GM18867 (cell line): ENCODE data around the gene USP38.
"Not testable (repeated sequence)": the region's sequence is repeated elsewhere in the genome, so short reads cannot be mapped to it uniquely, and the experiment has no call there.

Experiments
- ATAC-seq: cut with Tn5 transposase; IDR thresholded peaks from one replicate; pipeline ENCODE4 v1.9.1; 2021; ENCODE audit warnings: mild to moderate bottlenecking, moderate library complexity; ENCODE audit not compliant: unreplicated experiment

The USP38 gene

DNA sequence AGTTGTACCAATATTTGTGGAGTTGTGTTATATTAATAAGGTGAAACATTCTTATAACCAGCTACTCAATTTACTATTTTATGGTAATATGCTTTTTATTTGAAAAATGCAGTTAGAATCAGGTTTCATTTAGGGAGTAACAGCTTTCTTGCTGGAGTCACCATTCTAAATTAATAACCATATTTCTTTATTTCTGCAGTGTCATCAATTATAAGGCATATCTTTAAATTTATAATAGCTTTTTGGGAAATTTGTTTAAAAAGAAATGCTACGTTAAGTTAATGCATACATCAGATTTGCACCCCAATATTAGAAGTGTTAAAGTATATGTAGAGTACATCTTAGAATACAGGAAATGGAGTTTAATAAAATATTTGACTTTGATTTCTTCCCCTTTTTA, 18.9 kb downstream of the USP38 start:
- no peak for ATAC-seq

DNA sequence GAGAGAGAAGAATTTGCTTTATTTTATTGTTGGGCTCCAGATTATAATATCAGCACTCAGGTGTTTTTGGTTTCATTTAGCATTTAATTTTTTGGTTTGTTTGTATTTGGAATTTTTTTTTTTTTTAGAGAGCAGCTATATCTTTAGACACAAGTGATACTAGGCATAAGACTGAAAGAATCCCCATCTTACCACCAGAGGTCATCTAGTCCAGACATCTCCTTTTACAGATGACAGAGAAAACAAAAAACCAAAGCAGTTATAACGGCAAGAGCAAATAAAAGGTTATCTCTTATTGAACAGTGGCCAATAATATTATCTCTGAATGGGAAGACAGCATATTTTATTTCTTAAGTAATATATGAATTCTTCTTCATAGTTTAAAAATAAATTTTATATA, 22.8 kb downstream of the USP38 start:
- ATAC-seq: no peak

DNA sequence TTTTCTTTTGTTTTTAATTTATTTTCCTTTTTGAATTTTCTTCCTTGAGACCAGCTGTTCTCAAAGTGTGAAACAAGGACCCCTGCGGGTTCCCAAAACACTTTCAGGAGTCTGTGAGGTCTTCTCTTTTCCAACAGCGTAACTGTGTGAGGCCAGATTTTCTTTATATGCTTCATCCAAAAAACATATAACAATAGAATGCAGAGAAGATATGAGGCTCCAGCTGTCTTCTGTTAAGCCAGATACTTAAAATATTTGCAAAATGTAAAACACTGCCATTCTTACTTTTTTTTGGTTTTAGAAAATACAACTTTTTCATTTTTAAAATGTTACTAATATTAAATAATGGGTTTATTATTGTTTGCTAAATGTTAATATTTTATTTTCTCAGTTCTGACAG, 27.8 kb downstream of the USP38 start:
- ATAC-seq: no peak

DNA sequence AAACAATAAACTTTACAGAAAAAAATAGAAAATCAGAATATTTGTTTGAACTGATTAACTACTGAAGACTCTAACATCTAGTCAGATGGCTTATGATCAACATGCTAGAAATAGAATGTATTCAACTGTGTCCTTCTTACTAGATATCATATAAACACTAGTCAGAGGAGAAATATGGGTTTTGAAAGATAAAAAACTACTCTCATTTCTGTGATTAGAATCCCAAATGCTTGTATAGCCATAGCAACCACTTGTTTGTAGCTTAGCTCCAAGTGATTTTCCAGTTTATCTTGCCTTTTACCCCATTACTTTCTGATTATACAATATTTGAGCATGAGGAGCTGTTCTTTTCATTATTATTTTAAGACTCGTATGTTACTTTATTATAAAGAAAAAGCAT, 31.2 kb downstream of the USP38 start:
- no peak for ATAC-seq

DNA sequence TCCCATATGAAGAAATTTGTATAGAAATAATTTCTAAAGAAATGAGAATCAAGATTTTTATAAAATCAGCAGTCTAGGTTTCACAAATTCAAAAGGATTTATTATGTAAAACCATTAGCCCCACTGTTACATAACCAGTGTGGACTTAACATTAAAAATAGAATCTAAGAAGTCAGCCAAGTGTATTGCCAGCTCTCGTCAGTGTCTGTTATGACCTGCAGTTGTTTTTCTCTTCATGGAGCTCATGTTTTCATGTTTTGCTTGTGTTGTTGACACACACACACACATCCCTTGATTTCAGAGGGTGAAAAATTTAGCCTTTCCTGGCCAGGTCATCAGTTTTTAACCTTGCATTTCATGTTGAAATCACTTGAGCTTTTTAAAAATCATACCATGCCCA, 39.5 kb downstream of the USP38 start:
- ATAC-seq: no peak

DNA sequence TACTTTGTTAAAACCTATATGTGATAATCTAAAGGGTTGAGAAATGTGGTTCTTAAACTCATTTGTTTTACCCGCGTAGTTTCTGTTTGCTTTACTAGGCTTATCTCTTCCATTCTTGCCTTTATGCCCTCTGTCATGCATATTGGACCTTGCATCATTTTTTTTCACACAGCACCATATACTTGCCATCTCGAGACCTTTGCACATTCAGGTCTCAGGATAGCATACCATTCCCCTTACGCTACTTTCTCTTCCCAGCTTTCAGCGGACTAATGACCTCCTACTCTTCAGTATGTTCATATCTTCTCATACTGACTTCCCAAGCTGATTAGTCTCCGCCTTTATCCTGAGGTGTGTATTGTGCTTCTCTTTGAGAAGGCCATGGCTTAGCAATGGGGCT, 40.5 kb downstream of the USP38 start:
- no peak for ATAC-seq

DNA sequence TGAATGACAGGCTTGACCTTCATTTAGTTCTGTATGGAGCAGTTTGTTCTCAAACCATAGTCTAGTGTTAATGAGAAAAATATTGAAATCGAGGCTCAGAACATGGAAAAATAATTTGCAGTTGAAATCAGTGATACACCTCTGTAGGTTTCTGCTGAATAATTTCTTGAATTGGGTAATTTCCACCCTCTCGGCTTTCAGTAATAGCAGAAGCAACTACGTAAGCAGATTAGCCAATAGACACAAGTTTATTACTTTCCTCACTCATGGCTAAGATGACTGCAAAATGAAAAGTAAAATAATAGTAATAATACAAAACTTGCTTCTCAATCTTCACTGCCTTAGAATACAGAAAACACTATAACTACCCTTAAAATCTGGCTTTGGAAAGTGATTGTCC, 46.0 kb downstream of the USP38 start:
- no peak for ATAC-seq

DNA sequence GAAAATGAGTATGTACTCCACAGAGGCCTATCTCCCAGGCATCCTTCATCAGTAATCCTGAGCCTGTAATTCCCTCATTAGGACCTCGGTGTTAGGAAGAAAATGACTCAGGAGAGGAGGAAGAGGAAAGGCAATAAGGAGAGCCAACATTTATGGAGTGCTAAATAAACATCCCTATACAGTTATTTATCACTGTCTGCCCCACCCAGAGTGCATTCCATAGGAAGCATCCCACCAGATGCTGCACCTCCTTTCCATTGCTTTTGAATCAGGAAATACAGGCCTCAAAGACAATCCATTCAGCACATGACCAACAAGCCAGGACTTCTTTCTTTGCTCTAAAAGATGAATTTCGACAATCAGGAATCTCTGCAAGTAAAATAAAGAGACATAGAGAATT, 47.6 kb downstream of the USP38 start:
- ATAC-seq: no peak

DNA sequence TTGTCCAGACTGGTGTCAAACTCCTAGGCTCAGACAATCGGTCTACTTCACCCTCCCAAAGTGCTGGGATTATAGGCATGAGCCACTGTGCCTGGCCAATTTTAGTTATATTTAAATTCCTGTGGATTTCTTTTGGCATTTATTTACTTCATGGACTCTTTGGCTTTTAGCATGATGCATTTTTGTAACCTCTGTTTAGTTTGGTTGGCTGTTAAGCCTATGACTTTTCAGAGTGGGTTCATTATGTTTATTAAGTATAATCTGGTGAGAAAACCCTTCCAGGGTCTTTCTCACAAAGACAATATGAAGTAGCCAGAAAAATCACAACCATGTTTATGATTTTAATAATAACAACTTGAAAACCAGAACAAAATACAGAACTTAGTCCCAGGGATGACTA, 49.4 kb downstream of the USP38 start:
- ATAC-seq: no peak

DNA sequence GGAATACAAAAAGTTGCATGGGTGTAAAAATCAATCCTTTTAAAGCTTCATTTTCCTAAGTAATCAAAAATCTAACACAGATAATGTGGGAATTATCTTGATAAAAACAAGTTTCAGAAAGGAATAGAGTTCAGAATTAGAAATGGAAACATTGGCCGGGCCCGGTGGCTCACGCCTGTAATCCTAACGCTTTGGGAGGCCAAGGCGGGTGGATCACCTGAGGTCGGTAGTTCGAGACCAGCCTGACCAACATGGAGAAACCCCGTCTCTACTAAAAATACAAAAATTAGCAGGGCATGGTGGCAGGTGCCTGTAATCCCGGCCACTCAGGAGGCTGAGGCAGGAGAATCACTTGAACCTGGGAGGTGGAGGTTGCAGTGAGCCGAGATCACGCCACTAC, 52.5 kb downstream of the USP38 start:
- not testable (repeated sequence) for ATAC-seq

DNA sequence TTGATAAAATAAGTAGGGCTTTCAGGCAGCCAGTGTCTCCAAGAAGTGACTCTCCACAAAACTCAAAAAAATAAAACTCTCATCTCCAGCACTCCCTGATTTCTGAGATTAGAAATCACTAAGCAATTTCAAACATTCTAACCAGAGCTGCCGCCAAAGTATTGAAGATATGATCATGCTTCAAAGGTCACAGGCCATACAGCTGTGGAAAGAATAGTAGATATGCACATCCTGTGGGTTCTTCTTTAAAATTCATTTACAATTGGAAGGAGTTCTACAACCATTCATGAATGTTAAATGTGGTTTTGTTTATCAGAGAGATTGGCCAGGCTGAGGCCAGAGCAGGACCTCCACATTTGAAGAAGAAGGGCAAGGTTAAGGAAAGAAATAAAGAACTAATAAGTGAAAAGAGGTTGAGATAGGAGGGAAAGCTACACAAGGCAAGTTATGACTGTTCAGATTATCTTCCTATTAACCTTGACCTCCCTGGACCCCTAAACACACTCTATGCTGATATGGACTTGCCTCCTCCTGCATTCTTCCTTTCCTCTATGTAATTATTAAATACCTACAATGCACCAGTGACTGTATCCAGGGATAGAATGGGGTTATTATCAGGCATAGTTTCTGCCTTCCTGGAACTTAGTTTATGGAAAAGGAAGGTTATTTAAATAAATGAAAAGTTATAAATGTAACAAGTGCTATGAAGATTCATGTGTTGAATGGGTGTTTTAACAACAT, 56.4 kb downstream of the USP38 start:
- no peak for ATAC-seq

DNA sequence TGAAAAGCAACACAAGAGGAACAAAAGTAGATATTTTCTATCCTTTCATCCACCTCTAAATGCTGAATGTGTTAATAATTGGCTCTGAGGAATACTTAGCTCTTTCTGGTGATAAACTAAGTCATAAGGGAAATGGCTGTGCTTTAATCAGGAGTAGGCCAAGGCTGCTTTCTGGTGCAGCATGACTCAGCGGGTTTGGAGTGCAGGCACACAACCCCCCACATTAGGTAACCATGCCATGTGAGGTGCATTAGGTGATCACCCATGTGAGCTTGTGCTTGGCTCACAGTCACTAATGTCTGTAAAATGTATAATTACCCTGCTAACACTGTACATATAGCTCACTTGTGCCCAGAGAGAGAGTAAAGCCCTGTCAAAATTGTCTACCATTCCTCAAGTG, 57.2 kb downstream of the USP38 start:
- no peak for ATAC-seq

DNA sequence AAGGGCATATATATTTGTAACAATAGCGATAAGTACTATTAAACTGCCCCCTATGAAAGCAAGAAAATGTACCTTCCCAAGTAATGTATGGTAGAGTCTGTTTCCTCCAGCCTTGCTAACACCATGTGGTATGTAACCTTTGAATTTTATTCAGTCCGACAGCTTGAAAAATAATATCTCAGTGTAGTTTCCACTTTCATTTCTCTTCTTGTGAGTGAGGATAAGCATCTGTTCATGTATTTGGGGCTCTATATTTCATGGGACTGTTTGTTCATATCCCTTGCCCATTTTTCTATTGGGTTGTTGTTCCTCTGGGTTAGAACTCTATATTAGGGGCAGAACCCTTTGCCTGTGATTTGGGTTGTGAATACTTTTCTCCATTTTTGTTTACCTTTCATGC, 58.3 kb downstream of the USP38 start:
- ATAC-seq: no peak

DNA sequence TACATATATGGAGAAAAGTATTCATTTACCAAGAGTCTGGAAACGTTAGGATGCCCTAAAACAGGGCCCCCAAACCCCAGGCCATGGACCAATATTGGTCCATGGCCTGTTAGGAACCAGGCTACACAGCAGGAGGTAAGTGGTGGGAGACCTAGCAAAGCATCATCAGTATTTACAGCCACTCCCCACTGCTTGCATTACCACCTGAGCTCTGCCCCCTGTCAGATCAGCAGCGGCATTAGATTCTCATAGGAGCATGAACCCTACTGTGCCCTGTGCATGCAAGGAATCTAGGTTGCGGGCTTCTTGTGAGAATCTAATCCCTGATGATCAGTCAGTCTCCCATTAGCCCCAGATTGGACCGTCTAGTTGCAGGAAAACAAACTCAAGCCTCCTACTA, 62.3 kb downstream of the USP38 start:
- no peak for ATAC-seq

DNA sequence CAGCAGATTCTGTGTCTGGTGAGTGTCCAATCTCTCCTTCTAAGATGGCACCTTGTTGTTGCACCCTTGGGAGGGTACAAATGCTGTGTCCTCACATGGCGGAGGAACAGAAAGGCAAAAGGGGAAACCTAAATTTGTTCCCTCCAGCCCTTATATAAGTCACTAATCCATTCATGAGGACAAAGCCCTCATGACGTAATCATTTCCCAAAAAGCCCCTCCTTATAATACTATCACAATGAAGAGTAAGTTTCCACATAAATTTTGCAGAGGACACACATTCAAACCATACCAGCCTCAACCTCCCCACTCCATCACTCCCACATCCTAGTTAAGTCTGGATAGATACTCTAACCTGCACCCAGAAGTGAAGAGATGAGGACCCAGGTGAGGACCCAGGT, 63.1 kb downstream of the USP38 start:
- no peak for ATAC-seq

DNA sequence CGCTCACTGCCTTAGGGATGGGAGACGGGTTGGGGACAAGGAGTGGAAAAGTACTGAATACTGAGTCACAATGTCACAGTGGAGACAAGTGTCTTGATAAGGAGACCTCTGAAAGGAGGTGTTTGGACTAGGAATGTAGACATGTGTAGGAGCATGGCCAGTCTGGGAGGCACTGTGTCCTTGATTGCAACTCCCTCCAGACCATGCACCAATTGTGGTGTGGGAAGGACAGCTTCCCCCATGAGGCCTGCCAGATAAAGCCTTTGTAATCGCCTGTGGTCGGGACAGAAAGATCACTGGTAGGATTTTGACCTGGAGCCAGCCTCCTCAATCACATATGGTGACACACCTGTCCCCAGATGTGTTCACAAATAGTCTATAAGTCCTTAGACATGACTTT, 64.1 kb downstream of the USP38 start:
- ATAC-seq: no peak

DNA sequence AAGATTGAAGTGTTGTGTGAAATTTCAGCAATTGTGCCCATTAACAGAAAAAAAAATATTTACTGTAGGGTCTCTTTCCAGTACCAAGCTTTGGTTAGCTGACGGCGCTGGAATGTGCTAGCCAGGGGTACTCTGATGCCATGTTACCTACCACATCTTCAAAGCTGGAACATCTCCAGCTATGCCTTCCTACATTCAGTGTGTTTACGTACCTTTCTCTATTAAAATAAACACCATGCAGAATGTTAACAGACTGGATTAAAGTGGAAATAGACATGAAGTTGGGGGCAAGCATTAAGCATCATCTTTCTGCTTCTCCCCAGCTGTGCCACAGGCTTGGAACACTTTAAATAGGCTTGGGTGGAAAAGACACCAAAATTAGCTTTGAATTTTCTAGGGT, 65.9 kb downstream of the USP38 start:
- no peak for ATAC-seq

DNA sequence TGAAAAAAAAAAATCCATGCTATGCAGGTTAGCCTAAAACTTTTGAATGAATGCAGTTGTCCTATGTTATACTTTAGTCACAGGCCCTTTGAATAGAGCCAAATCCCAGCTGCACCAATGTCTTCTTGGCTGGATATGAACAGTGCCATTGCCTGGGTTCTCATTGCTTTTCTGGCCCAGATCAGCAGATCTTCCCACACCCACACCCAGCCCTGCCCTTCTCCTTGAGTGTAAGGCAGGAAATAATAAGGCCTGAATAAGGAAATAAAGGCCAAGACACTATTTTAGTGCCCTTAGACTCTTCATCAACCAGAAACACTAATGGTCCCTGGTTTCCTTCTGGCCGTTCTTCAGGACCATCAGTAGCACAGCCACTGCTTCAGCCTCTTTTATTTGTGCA, 66.6 kb downstream of the USP38 start:
- ATAC-seq: no peak

DNA sequence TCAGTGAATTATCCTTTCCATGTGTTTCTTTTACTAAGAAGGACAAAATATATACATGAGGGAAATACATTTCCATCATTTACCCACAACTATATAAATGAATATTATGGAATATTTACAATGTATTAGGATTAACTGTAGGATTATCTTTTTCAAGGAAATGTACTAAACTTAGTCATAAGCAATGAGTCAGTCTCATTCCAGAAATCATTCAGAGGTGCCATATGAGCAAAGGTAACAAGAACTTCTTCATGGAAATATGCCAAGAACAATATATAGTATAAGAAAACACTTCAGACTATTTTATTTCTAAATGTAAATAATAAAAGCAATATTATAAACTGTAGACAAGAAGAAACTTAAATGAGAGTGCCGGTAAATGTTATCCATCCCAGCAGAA, 67.1 kb downstream of the USP38 start:
- no peak for ATAC-seq

DNA sequence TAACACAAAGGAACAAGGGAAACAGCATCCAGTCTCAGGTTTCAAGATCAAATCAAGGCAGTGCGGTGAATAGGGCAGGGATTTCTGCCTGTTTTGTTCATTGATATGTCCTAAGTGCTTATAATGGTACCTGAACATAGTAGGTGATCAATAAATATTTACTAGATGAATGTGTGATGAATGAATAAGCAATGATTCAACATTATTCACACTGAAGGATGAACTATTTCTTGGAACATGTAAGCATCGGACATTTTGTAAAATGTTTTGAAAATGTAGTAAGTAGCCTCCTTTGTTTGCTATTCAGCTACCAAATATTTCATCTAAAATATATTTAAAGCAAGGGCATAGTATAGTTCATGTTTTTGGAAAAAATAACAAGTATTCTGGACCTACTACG, 67.8 kb downstream of the USP38 start:
- ATAC-seq: no peak

DNA sequence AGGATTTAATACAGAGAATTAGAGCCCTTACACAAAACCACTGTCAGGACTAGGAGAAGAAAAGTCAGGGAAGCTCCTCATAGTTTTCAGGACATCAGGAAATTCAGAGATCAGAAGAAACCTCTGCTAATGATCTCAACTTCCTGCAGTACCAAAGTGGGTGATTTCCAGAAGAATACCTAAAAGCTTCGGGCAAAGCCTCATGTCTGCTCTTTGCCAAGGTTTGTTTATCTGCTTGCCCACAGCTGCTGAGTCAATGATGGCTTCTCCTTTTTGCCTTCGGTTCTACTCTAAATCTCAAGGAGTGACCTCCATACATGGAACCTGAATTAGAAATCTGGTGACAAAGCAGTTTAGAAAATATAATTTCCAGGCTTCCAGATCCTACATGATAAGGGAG, 68.4 kb downstream of the USP38 start:
- no peak for ATAC-seq

DNA sequence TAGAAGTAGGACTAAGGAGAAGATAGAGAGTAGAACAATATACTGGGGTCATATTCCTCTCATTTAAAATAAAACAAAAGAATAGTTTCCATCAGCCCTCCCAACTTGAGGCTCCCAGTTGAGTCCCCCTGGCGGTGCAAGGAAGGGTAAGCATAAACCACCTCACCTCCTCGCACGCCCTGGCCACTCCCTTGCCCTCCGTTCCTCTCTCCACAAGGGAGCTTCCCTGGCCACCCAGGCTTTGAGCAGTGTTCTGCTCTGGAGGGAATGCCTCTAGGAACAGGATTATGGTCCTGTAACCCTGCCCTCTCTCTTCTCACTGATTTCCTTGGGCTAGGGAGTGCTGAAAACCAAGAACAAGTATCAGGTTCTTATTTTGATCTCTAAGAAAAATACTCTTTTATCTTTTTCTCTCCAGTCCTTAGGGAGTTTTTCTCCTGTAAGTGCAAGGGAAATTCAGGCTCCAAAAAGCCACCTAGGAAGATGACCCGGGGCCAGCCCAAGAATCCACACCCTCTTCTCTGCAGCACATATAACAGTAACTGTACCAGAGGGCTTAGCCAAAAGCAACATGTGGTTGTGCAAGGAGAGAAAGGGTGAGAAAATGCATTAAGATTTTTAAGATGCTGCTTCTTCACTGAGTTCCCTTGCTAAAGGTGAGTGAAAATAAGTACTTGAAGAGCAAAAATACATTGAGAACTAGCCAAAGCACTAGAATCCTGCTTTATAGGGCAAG, 69.9 kb downstream of the USP38 start:
- ATAC-seq: no peak

DNA sequence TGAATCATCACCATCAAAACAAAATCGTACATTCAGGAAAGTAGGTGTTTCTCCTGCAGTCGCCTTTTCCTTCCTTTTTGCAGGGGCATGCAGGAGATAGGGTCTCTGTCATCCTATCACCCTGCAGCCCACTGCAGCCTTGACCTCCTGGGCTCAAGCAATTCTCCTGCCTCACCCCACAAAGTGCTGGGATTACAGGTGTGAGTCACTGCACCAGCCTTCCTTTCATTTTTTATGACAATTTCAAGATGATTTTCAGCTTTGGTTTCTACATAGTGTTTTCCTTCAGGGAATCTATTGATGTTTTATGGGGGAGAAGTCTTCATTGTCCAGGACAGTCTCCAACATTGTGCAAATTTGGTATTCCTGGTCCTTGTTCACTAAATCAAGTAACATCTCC, 71.7 kb downstream of the USP38 start:
- ATAC-seq: no peak
